Measurements from ENCODE around the gene VTI1A. TPM values are rescaled to one million over a fixed set of nuclear protein-coding genes. Genes with fewer than 3 reads are reported as not detected.

Gene VTI1A
- total and polyA plus RNA-seq, 2 of the 4 experiments (the other 2 are of a cell fraction) = 9.7 to 24.9 TPM

- H3K27me3 ChIP-seq (ENCODE audit: control insufficient read depth, insufficient read depth, low read length) = no peaks in the 10 kb centered on the region
- no peak overlapping the region for H3K9ac ChIP-seq (ENCODE audit: low read depth, low read length)
- ChIA-PET POLR2A (ENCODE audit: unreplicated experiment) (no interaction called here), CTCF (no interaction called here)
- no peak overlapping the region for H4K91ac ChIP-seq (ENCODE audit: insufficient read depth, low read depth, low read length)
- H2BK5ac ChIP-seq (ENCODE audit: low read depth, low read length, poor library complexity, severe bottlenecking) = no peak overlapping the region
- no peak overlapping the region for H3K23ac ChIP-seq (ENCODE audit: low read depth, low read length)
- BruUV-seq (replicated peaks) = no TSS peak
- H3K36me3 ChIP-seq (ENCODE audit: control insufficient read depth, insufficient read depth, low read length) = no peaks in the 10 kb centered on the region
- no peak overlapping the region for H2BK20ac ChIP-seq (ENCODE audit: low read depth, low read length)
- H4K20me1 ChIP-seq (ENCODE audit: insufficient read depth, low read length) = no peaks in the 10 kb centered on the region
- H4K5ac ChIP-seq (ENCODE audit: low read depth, low read length) = no peak overlapping the region
- DNase-seq = peak; percentile 18
- no peak overlapping the region for H3K18ac ChIP-seq (ENCODE audit: low read depth, low read length)
- no peak; the same call in 1 of the 2 replicates for ATAC-seq (ENCODE audit: low read depth)
- no peak overlapping the region for H2AK9ac ChIP-seq (replicated peaks; ENCODE audit: low read depth, low read length, poor library complexity)
- H3K4ac ChIP-seq (ENCODE audit: low read depth, low read length) = no peak overlapping the region
- 60% methylated on average over 2 of the region's 7 CpGs; no CpG with 5 or more reads in 1 of the 2 experiments for WGBS, 2 experiments (ENCODE audit: extremely low coverage in 2 of 2, insufficient read length in 1 of 2)
- no peak overlapping the region for H3K4me2 ChIP-seq (ENCODE audit: low read depth, low read length)
- no peak overlapping the region for H3K14ac ChIP-seq (replicated peaks; ENCODE audit: low read depth, low read length)
- H2BK15ac ChIP-seq (ENCODE audit: low read depth, low read length) = no peak overlapping the region
- dilution Hi-C loops (cut with HindIII; ENCODE audit: low sequenced_read_pairs, unreplicated experiment) (no loop called here), in situ Hi-C loops (cut with MboI; ENCODE audit: low sequenced_read_pairs) (no loop called here), intact Hi-C loops (cut with micrococcal nuclease) (no loop called here)
- no peak overlapping the region for H4K8ac ChIP-seq (ENCODE audit: low read depth in 2 of 2, low read length in 2 of 2)
- no peak overlapping the region for H2AK5ac ChIP-seq (ENCODE audit: low read depth, low read length)
- TF ChIP-seq FOS (IDR thresholded peaks at IDR 0.05; ENCODE audit: low read depth, low read length) = no peak
- TF ChIP-seq POLR2A (IDR thresholded peaks at IDR 0.05; ENCODE audit: low read depth, low read length) = no peak
- no peak for TF ChIP-seq CTCF (conservative IDR thresholded peaks at IDR 0.05; ENCODE audit: low read depth, low read length)
- no peak for TF ChIP-seq SMC3 (IDR thresholded peaks at IDR 0.05; ENCODE audit: low read depth, low read length)
- TF ChIP-seq RAD21 (IDR thresholded peaks at IDR 0.05; ENCODE audit: low read length) = no peak
- no peak for TF ChIP-seq ELK1 (IDR thresholded peaks at IDR 0.05; ENCODE audit: borderline replicate concordance, low read depth, low read length)
- no peak for TF ChIP-seq RCOR1 (IDR thresholded peaks at IDR 0.05; ENCODE audit: insufficient replicate concordance, low read length)
- TF ChIP-seq NFE2L2 (IDR thresholded peaks at IDR 0.05; ENCODE audit: low read depth, low read length) = no peak
- no peak for TF ChIP-seq BHLHE40 (IDR thresholded peaks at IDR 0.05; ENCODE audit: low read depth, low read length)
- no peak for TF ChIP-seq MAZ (IDR thresholded peaks at IDR 0.05; ENCODE audit: borderline replicate concordance, low read depth, low read length)
- TF ChIP-seq RFX5 (IDR thresholded peaks at IDR 0.05; ENCODE audit: low read depth, low read length) = no peak
- TF ChIP-seq USF2 (IDR thresholded peaks at IDR 0.05; ENCODE audit: low read depth, low read length) = no peak
- no peak for TF ChIP-seq MXI1 (IDR thresholded peaks at IDR 0.05; ENCODE audit: borderline replicate concordance, low read depth, low read length)
- TF ChIP-seq CEBPB (IDR thresholded peaks at IDR 0.05; ENCODE audit: low read depth, low read length) = no peak
- TF ChIP-seq CHD1 (IDR thresholded peaks at IDR 0.05; ENCODE audit: low read depth, low read length) = no peak
- no peak for TF ChIP-seq MAFK (IDR thresholded peaks at IDR 0.05; ENCODE audit: low read depth, low read length)
- H3K9me3 ChIP-seq (ENCODE audit: control insufficient read depth, insufficient read depth, low read length) = no peaks in the 10 kb centered on the region
- H2AFZ ChIP-seq (replicated peaks; ENCODE audit: low read length, poor library complexity) = no peak overlapping the region
- no peaks in the 10 kb centered on the region for H3K9me1 ChIP-seq (ENCODE audit: insufficient read depth, low read length)
- H3K4me3 ChIP-seq (ENCODE audit: insufficient read depth, low read depth, low read length) = no peak overlapping the region
- H3K4me1 ChIP-seq (ENCODE audit: control insufficient read depth, insufficient read depth, low read length) = no peaks in the 10 kb centered on the region; the same call in 1 of the 2 replicates
- no peak overlapping the region for H3K56ac ChIP-seq (ENCODE audit: extremely low read depth, insufficient read depth, low read length)
- H2BK120ac ChIP-seq (ENCODE audit: low read depth, low read length) = no peak overlapping the region
- no peak overlapping the region for H3K27ac ChIP-seq (ENCODE audit: insufficient read depth, low read length)
- no peaks in the 10 kb centered on the region for H3K79me1 ChIP-seq (ENCODE audit: low read depth in 1 of 2, low read length in 2 of 2)
Observed at GRCh38 chr10:112832361-112832878, 385.4 kb downstream of the VTI1A start.

Data from IMR-90 (cell line).